Esophagus squamous epithelium (tissue), 4 donors: ENCODE data around the gene SLC4A4.

Source experiments
- POLR2A ChIP-seq, 4 donors: fragments of 450-650 bp; IDR thresholded peaks; one replicate each; pipeline ENCODE4 v1.6.1; 2017; ENCODE audit warnings: antibody characterized with exemption in 4 of 4, mild to moderate bottlenecking in 4 of 4, moderate library complexity in 3 of 4
- TF ChIP-seq, protein P1 (sequence below), 6 experiments: fragments of 450-650 bp in 4 of 6; fragments of 200-600 bp in 2 of 6; sonication (generic) in 2 of 6; IDR thresholded peaks; one replicate each; pipeline ENCODE4 v1.5.1; 2016 to 2019; ENCODE audit warnings: antibody characterized with exemption in 6 of 6, mild to moderate bottlenecking in 4 of 6, moderate library complexity in 4 of 6

DNA sequence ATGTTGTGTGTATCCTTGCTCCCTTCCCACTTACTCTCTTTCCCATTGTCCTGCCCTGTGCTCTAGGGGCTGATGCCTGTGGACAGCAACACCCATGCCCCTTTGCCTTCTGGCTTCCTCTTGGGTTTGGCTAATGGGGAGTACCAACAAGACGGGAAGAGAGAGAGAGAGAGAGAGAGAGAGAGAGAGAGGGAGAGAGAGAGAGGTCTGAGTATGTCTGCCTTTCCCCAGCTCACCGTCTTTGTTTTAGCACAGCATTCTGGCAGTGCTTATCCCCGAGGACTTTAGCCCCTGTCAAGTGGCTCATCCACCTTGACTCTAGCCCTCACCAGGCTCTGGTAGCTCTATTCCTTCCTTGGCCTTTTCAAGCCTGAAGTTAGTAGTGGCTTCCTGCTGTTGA, 128.0 kb downstream of the SLC4A4 start:
- TF ChIP-seq, protein P1, sequence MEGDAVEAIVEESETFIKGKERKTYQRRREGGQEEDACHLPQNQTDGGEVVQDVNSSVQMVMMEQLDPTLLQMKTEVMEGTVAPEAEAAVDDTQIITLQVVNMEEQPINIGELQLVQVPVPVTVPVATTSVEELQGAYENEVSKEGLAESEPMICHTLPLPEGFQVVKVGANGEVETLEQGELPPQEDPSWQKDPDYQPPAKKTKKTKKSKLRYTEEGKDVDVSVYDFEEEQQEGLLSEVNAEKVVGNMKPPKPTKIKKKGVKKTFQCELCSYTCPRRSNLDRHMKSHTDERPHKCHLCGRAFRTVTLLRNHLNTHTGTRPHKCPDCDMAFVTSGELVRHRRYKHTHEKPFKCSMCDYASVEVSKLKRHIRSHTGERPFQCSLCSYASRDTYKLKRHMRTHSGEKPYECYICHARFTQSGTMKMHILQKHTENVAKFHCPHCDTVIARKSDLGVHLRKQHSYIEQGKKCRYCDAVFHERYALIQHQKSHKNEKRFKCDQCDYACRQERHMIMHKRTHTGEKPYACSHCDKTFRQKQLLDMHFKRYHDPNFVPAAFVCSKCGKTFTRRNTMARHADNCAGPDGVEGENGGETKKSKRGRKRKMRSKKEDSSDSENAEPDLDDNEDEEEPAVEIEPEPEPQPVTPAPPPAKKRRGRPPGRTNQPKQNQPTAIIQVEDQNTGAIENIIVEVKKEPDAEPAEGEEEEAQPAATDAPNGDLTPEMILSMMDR (IDR thresholded peaks at IDR 0.05) = no peak
- TF ChIP-seq POLR2A (IDR thresholded peaks at IDR 0.05) = no peak
